GM10266 (cell line): Measurements from ENCODE around the gene PARP9.

Experiments used
- DNase-seq: peaks from one replicate; pipeline ENCODE4 v3.0.0; 2012; ENCODE audit errors: extremely low spot score
- TF ChIP-seq, protein P1 (sequence below): IDR thresholded peaks from 2 replicates; pipeline ENCODE4 v1.5.1; 2012; ENCODE audit warnings: mild to moderate bottlenecking, low read depth; ENCODE audit not compliant: control insufficient read depth, insufficient read depth; ENCODE audit errors: missing control alignments

PARP9 gene

DNA sequence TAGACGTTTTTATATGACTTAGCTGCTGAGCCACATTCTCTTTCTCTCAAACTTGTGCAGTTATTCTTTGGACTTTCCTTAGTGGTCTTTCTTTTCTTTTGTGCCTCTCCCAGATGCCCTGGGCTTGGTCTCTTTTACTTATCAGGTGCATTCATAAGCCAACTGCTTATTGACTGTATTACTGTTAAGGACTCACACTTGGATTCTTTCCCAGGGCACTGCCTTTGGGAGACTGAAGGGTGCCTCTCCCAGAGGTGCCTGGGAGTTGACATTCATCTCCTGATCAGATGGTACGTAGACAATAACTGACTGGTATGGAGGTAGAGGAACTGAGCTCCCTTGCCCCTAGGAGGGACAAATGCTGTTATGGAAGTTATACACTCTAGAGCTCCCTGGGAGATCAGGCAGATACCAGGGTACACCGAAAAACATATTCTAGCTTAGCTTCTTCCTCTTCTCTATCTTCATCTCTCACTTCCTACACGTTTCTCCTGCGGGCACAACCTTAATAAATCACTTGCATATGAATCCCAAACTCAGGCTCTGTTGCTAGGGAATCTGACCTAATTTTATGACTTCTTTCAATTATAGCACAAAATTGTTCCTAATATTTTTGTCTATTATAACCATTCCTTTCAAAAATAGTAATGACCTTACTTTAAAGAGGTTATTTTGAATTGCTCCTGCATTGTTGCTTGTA lies 38.1 kb upstream of the PARP9 start:
- TF ChIP-seq, protein P1, sequence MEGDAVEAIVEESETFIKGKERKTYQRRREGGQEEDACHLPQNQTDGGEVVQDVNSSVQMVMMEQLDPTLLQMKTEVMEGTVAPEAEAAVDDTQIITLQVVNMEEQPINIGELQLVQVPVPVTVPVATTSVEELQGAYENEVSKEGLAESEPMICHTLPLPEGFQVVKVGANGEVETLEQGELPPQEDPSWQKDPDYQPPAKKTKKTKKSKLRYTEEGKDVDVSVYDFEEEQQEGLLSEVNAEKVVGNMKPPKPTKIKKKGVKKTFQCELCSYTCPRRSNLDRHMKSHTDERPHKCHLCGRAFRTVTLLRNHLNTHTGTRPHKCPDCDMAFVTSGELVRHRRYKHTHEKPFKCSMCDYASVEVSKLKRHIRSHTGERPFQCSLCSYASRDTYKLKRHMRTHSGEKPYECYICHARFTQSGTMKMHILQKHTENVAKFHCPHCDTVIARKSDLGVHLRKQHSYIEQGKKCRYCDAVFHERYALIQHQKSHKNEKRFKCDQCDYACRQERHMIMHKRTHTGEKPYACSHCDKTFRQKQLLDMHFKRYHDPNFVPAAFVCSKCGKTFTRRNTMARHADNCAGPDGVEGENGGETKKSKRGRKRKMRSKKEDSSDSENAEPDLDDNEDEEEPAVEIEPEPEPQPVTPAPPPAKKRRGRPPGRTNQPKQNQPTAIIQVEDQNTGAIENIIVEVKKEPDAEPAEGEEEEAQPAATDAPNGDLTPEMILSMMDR: no peak
- DNase-seq: no peak

DNA sequence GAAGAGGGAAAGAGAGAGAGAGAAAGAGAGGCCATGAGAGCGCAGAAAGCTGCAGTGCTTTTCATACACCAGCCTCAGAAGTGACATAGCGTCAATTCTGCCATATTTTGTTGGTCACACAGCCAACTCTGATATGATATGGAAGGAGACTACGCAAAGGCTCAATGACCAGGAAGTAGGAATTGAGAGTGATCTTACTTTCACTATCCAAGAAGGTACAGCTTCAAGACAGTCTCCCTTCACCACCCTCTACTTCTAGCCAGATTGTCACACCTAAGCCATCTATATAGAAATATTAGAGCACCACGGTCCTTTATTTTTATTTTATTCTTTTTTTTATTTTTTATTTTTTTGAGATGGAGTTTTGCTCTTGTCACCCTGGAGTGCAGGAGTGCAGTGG lies 34.5 kb upstream of the PARP9 start:
- no peak for DNase-seq
- TF ChIP-seq, protein P1: no peak

DNA sequence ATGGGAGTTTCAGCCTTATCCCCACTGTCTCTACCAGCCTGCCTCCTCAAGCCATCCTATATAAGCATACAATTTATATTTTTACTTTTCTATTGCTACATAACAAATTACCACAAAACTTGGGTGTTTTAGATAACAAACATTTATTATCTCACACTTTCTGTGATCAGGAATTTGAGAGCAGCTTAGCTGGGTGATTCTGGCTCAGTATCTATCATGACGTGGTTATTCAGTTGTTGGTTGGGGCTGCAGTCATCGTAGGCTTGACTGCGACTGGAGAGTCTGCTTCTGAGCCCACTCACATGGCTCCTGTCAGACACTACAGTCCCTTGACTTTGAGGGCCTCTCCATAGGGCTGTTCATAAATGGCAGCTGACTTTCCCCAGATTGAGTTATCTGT lies 34.1 kb upstream of the PARP9 start:
- TF ChIP-seq, protein P1: no peak
- DNase-seq: no peak

DNA sequence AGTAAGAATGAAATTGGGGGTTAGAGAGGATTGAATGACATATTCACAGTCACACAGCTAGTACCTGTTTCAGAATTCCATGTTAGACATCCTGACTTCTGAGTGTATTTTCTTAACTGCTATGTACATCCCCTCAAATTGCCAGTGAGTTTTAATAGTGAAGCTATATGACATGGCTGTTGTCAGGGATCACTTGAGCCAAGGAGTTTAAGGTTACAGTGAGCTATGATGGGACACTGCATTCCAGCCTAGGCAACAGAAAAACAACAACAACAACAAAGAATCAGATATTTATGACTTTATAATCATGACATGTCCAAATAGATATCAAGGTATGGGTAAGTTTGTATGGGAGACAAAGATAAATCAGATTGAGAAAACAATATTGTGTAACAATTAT lies 29.9 kb upstream of the PARP9 start:
- no peak for DNase-seq
- TF ChIP-seq, protein P1: no peak

DNA sequence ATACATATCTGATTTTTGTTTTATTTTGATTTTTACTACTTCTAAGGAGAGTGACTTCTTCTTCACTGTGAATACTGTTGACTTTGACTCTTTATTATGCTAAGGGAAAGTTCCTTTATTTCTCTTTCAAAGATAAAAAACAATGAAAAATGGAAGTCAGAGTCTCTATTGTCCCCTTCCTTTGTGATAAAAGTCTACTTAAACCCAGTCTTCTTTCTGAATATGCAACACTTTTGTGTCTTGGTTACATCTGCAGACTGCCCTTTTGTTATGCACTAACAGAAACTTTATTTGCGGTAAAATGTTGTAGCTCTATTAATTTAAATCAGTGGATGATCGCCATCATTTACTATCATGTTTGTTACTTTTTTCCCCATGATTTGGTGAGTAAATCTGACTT lies 26.5 kb upstream of the PARP9 start:
- TF ChIP-seq, protein P1: no peak

DNA sequence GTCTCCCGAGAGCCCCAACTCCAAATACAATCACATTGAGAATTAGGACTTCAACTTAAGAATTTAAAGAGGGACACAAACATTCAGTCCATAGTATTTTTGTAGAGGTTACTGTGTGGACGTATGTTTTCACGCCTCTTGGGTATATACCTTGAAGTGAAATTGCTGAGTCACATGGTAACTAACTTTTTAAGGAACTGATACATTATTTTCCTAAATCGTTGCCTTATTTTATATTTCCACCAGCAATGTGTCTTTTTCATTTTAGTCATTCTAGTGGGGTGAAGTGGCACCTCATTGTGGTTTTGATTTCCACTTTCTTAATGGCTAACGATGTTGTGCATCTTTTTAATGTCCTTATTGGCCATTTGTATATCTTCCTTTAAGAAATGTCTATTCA lies 25.2 kb upstream of the PARP9 start:
- TF ChIP-seq, protein P1: no peak
- no peak for DNase-seq

More for the DNA sequence above, 26.5 kb upstream of the PARP9 start:
- DNase-seq: no peak

DNA sequence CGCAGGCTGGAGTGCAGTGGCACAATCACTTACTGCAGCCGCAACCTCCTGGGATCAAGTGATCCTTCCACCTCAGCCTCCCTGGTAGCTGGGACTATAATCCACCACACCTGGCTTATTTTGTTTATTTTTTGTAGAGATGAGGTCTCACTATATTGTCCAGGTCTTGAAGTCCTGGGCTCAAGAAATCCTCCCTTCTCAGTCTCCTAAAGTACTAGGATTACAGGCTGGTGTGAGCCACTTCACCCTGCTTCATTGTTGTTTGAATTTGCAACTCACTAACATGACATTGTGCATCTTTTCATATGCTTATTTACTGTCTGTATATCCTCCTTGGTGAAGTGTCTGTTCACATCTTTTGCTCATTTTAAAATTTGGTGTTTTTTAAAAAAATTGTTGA lies 23.5 kb upstream of the PARP9 start:
- no peak for DNase-seq
- TF ChIP-seq, protein P1: no peak
